Transverse colon (tissue), 4 donors: ENCODE data around the gene PCNX2.

Experiments
- POLR2AphosphoS5 ChIP-seq, 3 donors: sonication (generic); formaldehyde crosslinking; IDR thresholded peaks; one replicate each; pipeline ENCODE4 v1.6.1; 2016; ENCODE audit warnings: antibody characterized with exemption in 3 of 3
- TF ChIP-seq, protein P1 (sequence below), 5 experiments: fragments of 200-600 bp in 3 of 5; fragments of 450-650 bp in 2 of 5; sonication (generic) in 3 of 5; IDR thresholded peaks; 1 replicate in 2 of 5; 2 replicates in 3 of 5; pipeline ENCODE4 v1.5.1; 2016 to 2017; ENCODE audit warnings: antibody characterized with exemption in 5 of 5, inconsistent platforms in 3 of 5, mild to moderate bottlenecking in 2 of 5, moderate library complexity in 1 of 5

DNA sequence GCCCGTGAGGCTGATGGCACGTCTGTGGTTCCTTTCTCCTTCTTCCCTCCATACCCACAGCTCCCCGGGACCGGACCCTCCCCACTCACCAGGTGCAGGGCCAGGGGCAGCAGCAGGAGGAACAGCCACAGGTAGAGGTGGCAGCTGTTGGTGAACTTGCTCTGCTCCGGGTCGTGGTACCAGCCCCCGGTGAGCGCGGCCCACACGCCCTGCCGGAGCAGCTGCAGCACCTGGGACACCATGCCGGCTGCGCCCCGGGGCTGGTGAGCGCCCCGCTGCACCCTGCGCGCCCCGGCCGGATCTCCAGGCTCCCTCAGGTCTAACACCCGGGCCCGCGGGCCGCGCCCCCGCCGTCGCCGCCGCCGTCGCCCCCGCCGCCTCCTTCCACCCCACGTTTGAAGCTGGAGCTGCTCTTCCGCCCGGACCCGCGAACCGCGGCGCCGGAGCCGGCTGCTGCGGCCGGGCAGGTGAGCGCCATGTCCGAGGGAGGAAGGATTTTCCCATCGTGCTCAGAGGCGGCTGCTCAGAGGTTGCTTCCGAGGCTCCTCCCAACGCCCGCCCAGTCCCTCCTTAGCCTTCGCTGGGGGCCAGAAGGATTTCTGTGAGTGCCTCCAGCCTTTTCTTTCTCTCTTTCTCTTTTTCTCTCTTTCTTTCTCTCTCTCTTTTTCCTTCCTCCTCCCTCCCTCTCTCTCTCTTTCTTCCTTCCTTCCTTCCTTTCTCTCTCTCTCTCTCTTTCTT lies at the start of gene PCNX2:
- no peak for TF ChIP-seq POLR2AphosphoS5 (IDR thresholded peaks at IDR 0.05)
- TF ChIP-seq, protein P1, sequence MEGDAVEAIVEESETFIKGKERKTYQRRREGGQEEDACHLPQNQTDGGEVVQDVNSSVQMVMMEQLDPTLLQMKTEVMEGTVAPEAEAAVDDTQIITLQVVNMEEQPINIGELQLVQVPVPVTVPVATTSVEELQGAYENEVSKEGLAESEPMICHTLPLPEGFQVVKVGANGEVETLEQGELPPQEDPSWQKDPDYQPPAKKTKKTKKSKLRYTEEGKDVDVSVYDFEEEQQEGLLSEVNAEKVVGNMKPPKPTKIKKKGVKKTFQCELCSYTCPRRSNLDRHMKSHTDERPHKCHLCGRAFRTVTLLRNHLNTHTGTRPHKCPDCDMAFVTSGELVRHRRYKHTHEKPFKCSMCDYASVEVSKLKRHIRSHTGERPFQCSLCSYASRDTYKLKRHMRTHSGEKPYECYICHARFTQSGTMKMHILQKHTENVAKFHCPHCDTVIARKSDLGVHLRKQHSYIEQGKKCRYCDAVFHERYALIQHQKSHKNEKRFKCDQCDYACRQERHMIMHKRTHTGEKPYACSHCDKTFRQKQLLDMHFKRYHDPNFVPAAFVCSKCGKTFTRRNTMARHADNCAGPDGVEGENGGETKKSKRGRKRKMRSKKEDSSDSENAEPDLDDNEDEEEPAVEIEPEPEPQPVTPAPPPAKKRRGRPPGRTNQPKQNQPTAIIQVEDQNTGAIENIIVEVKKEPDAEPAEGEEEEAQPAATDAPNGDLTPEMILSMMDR (IDR thresholded peaks at IDR 0.05) = no peak
